Activated CD8-positive, alpha-beta T cell treated with anti-CD3 and anti-CD28 coated beads for 36 hours (primary cell): Measurements from ENCODE around the gene SLC35A3. TPM values are rescaled to one million over a fixed set of nuclear protein-coding genes. Genes with fewer than 3 reads are reported as not detected.
"Not testable (repeated sequence)": the region's sequence is repeated elsewhere in the genome, so short reads cannot be mapped to it uniquely, and the experiment has no call there.

Experiments
- ATAC-seq: fragments of 200-7000 bp; cut with Tn5 transposase; one replicate; pipeline ENCODE4 v1.10.0; 2021; ENCODE audit warnings: mild to moderate bottlenecking, moderate library complexity
- CTCF ChIA-PET: fragments of 350-600 bp; sonication (Branson Sonifier 250); formaldehyde crosslinking; loops from one replicate; lab custom pipeline; 2021; ENCODE audit warnings: antibody characterized with exemption; lab: Charles Lee
- POLR2A ChIA-PET: fragments of 350-600 bp; sonication (Branson Sonifier 250); formaldehyde crosslinking; loops from one replicate; lab custom pipeline; 2021; ENCODE audit warnings: antibody characterized with exemption; lab: Charles Lee
- DNase-seq: peaks from one replicate; pipeline ENCODE4 v3.0.0-alpha.2; 2020
- H3K27ac Mint-ChIP-seq: one replicate; pipeline ENCODE4 v1.8.0; 2021; ENCODE audit warnings: mild to moderate bottlenecking, mixed read lengths
- H3K27me3 Mint-ChIP-seq: one replicate; pipeline ENCODE4 v1.8.0; 2021; ENCODE audit warnings: mixed read lengths
- H3K36me3 Mint-ChIP-seq: one replicate; pipeline ENCODE4 v1.8.0; 2021; ENCODE audit warnings: low read depth, mixed read lengths
- H3K4me1 Mint-ChIP-seq: one replicate; pipeline ENCODE4 v1.8.0; 2021; ENCODE audit warnings: low read depth, mixed read lengths
- H3K4me3 Mint-ChIP-seq: one replicate; pipeline ENCODE4 v1.8.0; 2021; ENCODE audit warnings: mild to moderate bottlenecking, moderate library complexity, mixed read lengths
- H3K9me3 Mint-ChIP-seq: one replicate; pipeline ENCODE4 v1.8.0; 2021; ENCODE audit warnings: mixed read lengths
- intact Hi-C: fragments of 100-400 bp; cut with micrococcal nuclease; formaldehyde crosslinking; loops from one replicate; pipeline ENCODE4 v1.10.0; 2022
- total RNA-seq, 2 experiments: library from RNA; stranded (reverse); gene quantifications; one replicate each; pipeline ENCODE4 v1.2.3, GENCODE V29; 2021
- TF ChIP-seq, protein P1 (sequence below): fragments of 200-600 bp; IDR thresholded peaks from one replicate; pipeline ENCODE4 v1.8.0; 2022; ENCODE audit warnings: antibody characterized with exemption, mild to moderate bottlenecking

Gene SLC35A3
- total RNA-seq, 2 experiments from 2014 or later, result 17.5 to 19.3 TPM

DNA sequence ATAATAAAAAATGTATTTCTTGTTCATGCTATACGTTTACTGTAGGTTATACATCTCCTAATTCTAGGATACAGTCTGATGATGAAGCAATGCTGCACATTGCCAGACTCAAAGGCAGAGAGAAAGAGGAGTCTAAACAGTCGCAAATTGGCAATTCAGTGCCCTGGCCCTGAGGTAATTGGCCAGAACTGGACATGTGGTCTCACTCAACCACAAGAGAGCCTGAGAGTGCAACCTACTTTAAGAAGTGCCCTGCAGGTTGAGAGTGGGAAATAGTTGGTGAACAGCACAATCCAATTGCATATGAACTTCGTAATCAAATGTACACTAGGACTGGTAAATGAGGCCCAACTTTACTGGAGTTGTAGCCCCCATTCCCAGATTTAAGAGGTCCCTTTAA is 5.0 kb upstream of the SLC35A3 start:
- no peak for ATAC-seq
- no peaks in the 10 kb centered on the region for H3K36me3 Mint-ChIP-seq
- POLR2A ChIA-PET, result no interaction called here
- TF ChIP-seq, protein P1, sequence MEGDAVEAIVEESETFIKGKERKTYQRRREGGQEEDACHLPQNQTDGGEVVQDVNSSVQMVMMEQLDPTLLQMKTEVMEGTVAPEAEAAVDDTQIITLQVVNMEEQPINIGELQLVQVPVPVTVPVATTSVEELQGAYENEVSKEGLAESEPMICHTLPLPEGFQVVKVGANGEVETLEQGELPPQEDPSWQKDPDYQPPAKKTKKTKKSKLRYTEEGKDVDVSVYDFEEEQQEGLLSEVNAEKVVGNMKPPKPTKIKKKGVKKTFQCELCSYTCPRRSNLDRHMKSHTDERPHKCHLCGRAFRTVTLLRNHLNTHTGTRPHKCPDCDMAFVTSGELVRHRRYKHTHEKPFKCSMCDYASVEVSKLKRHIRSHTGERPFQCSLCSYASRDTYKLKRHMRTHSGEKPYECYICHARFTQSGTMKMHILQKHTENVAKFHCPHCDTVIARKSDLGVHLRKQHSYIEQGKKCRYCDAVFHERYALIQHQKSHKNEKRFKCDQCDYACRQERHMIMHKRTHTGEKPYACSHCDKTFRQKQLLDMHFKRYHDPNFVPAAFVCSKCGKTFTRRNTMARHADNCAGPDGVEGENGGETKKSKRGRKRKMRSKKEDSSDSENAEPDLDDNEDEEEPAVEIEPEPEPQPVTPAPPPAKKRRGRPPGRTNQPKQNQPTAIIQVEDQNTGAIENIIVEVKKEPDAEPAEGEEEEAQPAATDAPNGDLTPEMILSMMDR, result no peak
- H3K4me1 Mint-ChIP-seq, result peaks cover 5% of the 10 kb centered on the region
- CTCF ChIA-PET, result interaction anchor here (1.4 kb wide), 1 partner anchor 12 kb away, joined by 4 read pairs; no protein-coding TSS in a partner anchor
- no peaks in the 10 kb centered on the region for H3K27me3 Mint-ChIP-seq
- no peak overlapping the region for H3K4me3 Mint-ChIP-seq
- no peaks in the 10 kb centered on the region for H3K9me3 Mint-ChIP-seq
- no peak overlapping the region for H3K27ac Mint-ChIP-seq
- intact Hi-C loops, result no loop called here
- no peak for DNase-seq

DNA sequence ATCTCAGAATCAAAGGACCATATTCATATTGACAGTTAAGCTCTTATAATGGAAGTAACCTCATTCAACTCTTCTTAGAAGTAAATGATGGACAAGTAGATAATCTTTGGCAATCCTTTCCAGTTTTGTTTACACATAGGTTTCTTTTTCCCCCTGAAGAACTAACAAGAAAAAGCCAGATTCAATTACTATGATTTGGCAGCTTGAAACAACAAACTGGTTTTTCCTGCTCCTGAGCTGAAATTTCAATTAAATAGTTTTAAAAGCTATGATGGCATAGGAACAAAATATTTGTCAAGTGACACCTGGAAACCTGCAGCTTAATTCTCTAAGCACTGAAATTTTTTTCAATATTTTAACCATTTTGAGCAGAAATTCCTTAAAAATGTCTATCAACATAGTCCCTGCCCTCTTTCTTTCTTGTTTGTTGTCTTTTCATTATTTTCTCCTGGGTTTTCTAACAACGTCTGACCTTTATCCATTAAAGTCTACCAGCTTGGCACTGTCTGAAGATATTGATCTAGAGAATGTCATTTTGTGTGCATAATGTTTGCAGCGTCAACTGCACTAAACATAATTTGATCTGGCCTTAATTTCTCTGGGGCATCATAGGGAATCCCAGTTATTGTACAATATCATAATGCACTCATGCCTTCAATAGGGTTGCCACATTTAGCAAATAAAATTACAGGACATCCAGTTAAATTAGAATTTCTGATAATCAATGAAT is 4.0 kb upstream of the SLC35A3 start:
- ChIA-PET POLR2A (no interaction called here), CTCF (interaction anchor here (0.9 kb wide), 1 partner anchor 1344 kb away, joined by 3 read pairs; no protein-coding TSS in a partner anchor)

DNA sequence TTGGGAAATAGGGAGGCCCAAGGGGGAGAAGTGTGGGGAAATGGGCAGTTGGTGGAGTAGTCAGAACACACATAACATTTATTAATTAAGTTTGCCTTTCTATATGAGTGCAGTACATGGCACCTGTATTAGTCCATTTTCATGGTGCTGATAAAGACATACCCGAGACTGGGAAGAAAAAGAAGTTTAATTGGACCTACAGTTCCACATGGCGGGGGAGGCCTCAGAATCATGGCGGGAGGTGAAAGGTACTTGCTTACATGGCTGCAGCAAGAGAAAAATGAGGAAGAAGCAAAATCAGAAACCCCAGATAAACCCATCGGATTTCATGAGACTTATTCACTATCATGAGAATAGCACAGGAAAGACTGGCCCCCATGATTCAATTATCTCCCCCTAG is 1.6 kb upstream of the SLC35A3 start:
- TF ChIP-seq, protein P1, result no peak
- no peak for ATAC-seq
- peaks cover 17% of the 10 kb centered on the region for H3K4me1 Mint-ChIP-seq
- ChIA-PET POLR2A (no interaction called here), CTCF (no interaction called here)
- no peak overlapping the region for H3K4me3 Mint-ChIP-seq
- intact Hi-C loops, result no loop called here
- H3K27me3 Mint-ChIP-seq, result no peaks in the 10 kb centered on the region
- no peak overlapping the region for H3K27ac Mint-ChIP-seq
- H3K9me3 Mint-ChIP-seq, result no peaks in the 10 kb centered on the region
- H3K36me3 Mint-ChIP-seq, result peaks cover 1% of the 10 kb centered on the region
- no peak for DNase-seq

More for the DNA sequence above, 4.0 kb upstream of the SLC35A3 start:
- H3K27ac Mint-ChIP-seq, result no peak overlapping the region
- TF ChIP-seq, protein P1, result no peak
- H3K4me3 Mint-ChIP-seq, result no peak overlapping the region
- DNase-seq, result no peak
- peaks cover 1% of the 10 kb centered on the region for H3K36me3 Mint-ChIP-seq
- H3K27me3 Mint-ChIP-seq, result no peaks in the 10 kb centered on the region
- H3K4me1 Mint-ChIP-seq, result peaks cover 8% of the 10 kb centered on the region
- ATAC-seq, result no peak
- intact Hi-C loops, result no loop called here
- no peaks in the 10 kb centered on the region for H3K9me3 Mint-ChIP-seq

DNA sequence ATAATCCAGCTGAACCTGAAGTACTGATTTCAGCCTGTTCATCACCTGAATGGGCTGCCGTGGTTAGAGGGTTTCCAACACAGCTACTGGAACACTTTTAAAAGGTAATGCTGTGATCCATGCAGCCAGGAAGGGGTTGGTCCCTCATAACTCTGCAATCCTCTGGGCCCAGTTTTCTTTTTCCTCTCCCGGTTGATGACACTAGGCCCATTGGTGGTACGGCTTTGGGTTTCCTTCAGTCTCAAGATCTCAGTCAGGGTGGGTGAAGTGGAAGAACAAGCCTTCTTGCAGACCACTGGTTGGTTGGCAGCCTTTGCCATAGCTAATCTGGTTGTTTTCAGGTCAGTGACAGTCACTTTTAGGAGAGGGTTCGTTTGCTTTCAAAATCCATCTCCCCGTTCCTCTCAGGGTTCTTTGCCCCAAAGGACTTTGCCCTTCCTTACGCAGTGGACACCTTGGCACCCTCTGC is 502 bp upstream of the SLC35A3 start:
- POLR2A ChIA-PET, result interaction anchor here (0.8 to 1.7 kb wide), 6 partner anchors 9 to 91 kb away, joined by 3 to 14 read pairs (median 6); a partner anchor contains a TSS
- CTCF ChIA-PET, result interaction anchor here (1.3 to 1.5 kb wide), 2 partner anchors 12 to 490 kb away, joined by 3 to 5 read pairs; no protein-coding TSS in a partner anchor
- peaks cover 1% of the 10 kb centered on the region for H3K36me3 Mint-ChIP-seq
- ATAC-seq, result peak; percentile 20
- no peak for DNase-seq
- H3K9me3 Mint-ChIP-seq, result no peaks in the 10 kb centered on the region
- H3K4me1 Mint-ChIP-seq, result peaks cover 17% of the 10 kb centered on the region
- peak overlapping the region; percentile 75 for H3K27ac Mint-ChIP-seq
- TF ChIP-seq, protein P1, result no peak
- peak overlapping the region; percentile 100 for H3K4me3 Mint-ChIP-seq
- H3K27me3 Mint-ChIP-seq, result no peaks in the 10 kb centered on the region
- intact Hi-C loops, result no loop called here

DNA sequence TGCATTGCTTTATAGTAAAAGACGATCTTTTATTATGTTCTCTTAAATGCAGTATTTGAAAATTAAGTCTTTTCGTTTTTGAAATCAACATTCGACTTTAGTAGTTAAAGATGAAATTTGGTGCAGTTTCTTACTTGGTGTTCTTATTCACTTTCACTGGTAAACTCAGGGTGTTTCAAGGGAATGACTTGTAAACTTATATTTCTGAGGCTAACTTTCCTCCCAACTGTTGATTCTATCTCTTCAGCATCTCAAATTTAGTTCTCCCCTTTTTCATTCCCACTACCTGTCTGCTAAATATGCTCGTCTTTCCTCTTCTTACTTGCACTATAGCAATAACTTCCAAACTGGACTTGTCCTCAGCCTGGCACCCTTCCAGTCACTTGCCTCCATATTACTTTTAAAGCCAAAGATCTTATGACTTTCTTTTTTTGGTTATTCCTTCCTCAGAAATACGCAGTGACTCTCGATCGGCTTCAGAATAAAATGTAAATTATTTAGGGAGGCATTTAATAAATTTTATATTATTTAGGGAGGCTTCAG is 988 bp downstream of the SLC35A3 start:
- Mint-ChIP-seq H3K9me3 (no peaks in the 10 kb centered on the region), H3K4me3 (peak overlapping the region; percentile 100), H3K36me3 (peaks cover 5% of the 10 kb centered on the region), H3K4me1 (peaks cover 17% of the 10 kb centered on the region), H3K27ac (peak overlapping the region; percentile 98), H3K27me3 (no peaks in the 10 kb centered on the region)
- TF ChIP-seq, protein P1, result no peak
- DNase-seq (no peak), ATAC-seq (no peak)
- ChIA-PET POLR2A (interaction anchor here (0.9 to 1.7 kb wide), 6 partner anchors 9 to 72 kb away, joined by 3 to 14 read pairs (median 6); a partner anchor contains a TSS), CTCF (interaction anchor here (1.3 to 1.5 kb wide), 2 partner anchors 14 to 489 kb away, joined by 3 to 5 read pairs; no protein-coding TSS in a partner anchor)
- intact Hi-C loops, result no loop called here

DNA sequence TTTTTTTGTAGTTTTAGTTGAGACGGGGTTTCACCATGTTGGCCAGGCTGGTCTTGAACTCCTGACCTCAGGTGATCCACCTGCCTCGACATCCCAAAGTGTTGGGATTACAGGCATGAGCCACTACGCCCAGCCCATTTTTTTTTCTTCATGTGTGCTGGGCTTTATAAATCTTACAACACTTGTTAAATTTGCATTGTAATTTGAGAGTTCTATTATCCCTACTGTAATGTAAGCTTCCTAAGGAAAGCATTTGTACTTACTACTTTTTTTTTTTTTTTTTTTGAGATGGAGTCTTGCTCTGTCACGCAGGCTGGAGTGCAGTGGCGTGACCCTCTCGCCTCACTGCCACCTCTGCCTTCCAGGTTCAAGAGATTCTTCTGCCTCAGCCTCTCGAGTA is 2.3 kb downstream of the SLC35A3 start:
- H3K36me3 Mint-ChIP-seq, H3K27ac Mint-ChIP-seq, ATAC-seq, DNase-seq, CTCF ChIA-PET, intact Hi-C loops, H3K27me3 Mint-ChIP-seq, H3K9me3 Mint-ChIP-seq: not testable (repeated sequence)
- peak overlapping the region; percentile 33 for H3K4me3 Mint-ChIP-seq
- peaks cover 17% of the 10 kb centered on the region for H3K4me1 Mint-ChIP-seq
- POLR2A ChIA-PET, result interaction anchor here (1.0 kb wide), 1 partner anchor 66 kb away, joined by 3 read pairs; a partner anchor contains a TSS
